Panc1 (cell line): Measurements from ENCODE around the gene PKM.

Experiments
- CTCF ChIP-seq: fragments of 450-650 bp; IDR thresholded peaks from 2 replicates; pipeline ENCODE4 v1.5.1; 2017; ENCODE audit warnings: mild to moderate bottlenecking
- TCF7L2 ChIP-seq: IDR thresholded peaks from 2 replicates; pipeline ENCODE4 v1.6.1; 2011; ENCODE audit warnings: mild to moderate bottlenecking, low read depth, low read length, inconsistent platforms

- TF ChIP-seq CTCF (no peak), TCF7L2 (no peak)
Measured at GRCh38 chr15:72229947-72230196, 1.1 kb downstream of the PKM start.
